PFSK-1 (cell line): Measurements from ENCODE around the gene PARP2.

Experiments used
- FOXP2 ChIP-seq: optimal IDR thresholded peaks from 2 replicates; pipeline ENCODE3; 2011; ENCODE audit warnings: borderline replicate concordance, control low read depth, inconsistent platforms; ENCODE audit not compliant: insufficient read depth; ENCODE audit errors: extremely low read length, extremely low read depth
- POLR2AphosphoS5 ChIP-seq: IDR thresholded peaks from 2 replicates; pipeline ENCODE4 v1.6.1; 2012; ENCODE audit warnings: low read depth, mild to moderate bottlenecking, control low read depth, low read length, moderate library complexity
- REST ChIP-seq, 2 experiments: IDR thresholded peaks; 2 replicates each; pipeline versions ENCODE4 v1.6.1 to v1.8.0; 2011 to 2012; ENCODE audit warnings: low read depth in 2 of 2, low read length in 2 of 2, control low read depth in 1 of 2, inconsistent platforms in 1 of 2, mild to moderate bottlenecking in 1 of 2, moderate library complexity in 1 of 2; ENCODE audit not compliant: insufficient read depth in 1 of 2
- SIN3A ChIP-seq: IDR thresholded peaks from 2 replicates; pipeline ENCODE4 v1.6.1; 2012; ENCODE audit warnings: mild to moderate bottlenecking, low read length, moderate library complexity, borderline replicate concordance; ENCODE audit not compliant: insufficient read depth
- TAF1 ChIP-seq: IDR thresholded peaks from 2 replicates; pipeline ENCODE4 v1.6.1; 2012; ENCODE audit warnings: low read length, control low read depth, borderline replicate concordance; ENCODE audit not compliant: insufficient read depth

PARP2 gene

GRCh38 chr14:20380681-20381080 lies 37.2 kb downstream of the PARP2 start:
- TF ChIP-seq FOXP2 (no peak), POLR2AphosphoS5 (no peak), TAF1 (no peak), SIN3A (no peak), REST (IDR thresholded peaks at IDR 0.05; ENCODE audit: insufficient read depth in 1 of 2, low read depth in 2 of 2, low read length in 2 of 2) (no peak)

GRCh38 chr14:20381341-20381740 lies 37.9 kb downstream of the PARP2 start:
- no peak for TF ChIP-seq FOXP2
- TF ChIP-seq REST (IDR thresholded peaks at IDR 0.05; ENCODE audit: insufficient read depth in 1 of 2, low read depth in 2 of 2, low read length in 2 of 2): no peak
- TF ChIP-seq TAF1: no peak
- no peak for TF ChIP-seq POLR2AphosphoS5
- TF ChIP-seq SIN3A: no peak

- TF ChIP-seq POLR2AphosphoS5 (no peak), TAF1 (no peak), SIN3A (no peak), REST (IDR thresholded peaks at IDR 0.05; ENCODE audit: insufficient read depth in 1 of 2, low read depth in 2 of 2, low read length in 2 of 2) (no peak), FOXP2 (no peak)
Measured at GRCh38 chr14:20382526-20382925, 39.1 kb downstream of the PARP2 start.

GRCh38 chr14:20383032-20383431 lies 39.6 kb downstream of the PARP2 start:
- TF ChIP-seq TAF1: no peak
- TF ChIP-seq POLR2AphosphoS5: no peak
- no peak for TF ChIP-seq FOXP2
- TF ChIP-seq SIN3A: no peak
- TF ChIP-seq REST (IDR thresholded peaks at IDR 0.05; ENCODE audit: insufficient read depth in 1 of 2, low read depth in 2 of 2, low read length in 2 of 2): no peak

GRCh38 chr14:20383636-20384035 lies 40.2 kb downstream of the PARP2 start:
- no peak for TF ChIP-seq SIN3A
- no peak for TF ChIP-seq TAF1
- TF ChIP-seq FOXP2: no peak
- TF ChIP-seq POLR2AphosphoS5: no peak
- no peak for TF ChIP-seq REST (IDR thresholded peaks at IDR 0.05; ENCODE audit: insufficient read depth in 1 of 2, low read depth in 2 of 2, low read length in 2 of 2)
